NB4 (cell line): Measurements from ENCODE around the gene EVI2B.

Experiments used
- MAX ChIP-seq: IDR thresholded peaks from 2 replicates; pipeline ENCODE4 v1.6.1; 2011; ENCODE audit warnings: low read depth, low read length
- MYC ChIP-seq: IDR thresholded peaks from 2 replicates; pipeline ENCODE4 v1.6.1; 2011; ENCODE audit warnings: low read depth, low read length
- POLR2A ChIP-seq: IDR thresholded peaks from 2 replicates; pipeline ENCODE4 v1.6.1; 2011; ENCODE audit warnings: mild to moderate bottlenecking; ENCODE audit not compliant: insufficient read length; ENCODE audit errors: extremely low read depth
- TF ChIP-seq, protein P1 (sequence below): IDR thresholded peaks from one replicate; pipeline ENCODE4 v1.5.1; 2012; ENCODE audit warnings: low read depth, low read length

DNA sequence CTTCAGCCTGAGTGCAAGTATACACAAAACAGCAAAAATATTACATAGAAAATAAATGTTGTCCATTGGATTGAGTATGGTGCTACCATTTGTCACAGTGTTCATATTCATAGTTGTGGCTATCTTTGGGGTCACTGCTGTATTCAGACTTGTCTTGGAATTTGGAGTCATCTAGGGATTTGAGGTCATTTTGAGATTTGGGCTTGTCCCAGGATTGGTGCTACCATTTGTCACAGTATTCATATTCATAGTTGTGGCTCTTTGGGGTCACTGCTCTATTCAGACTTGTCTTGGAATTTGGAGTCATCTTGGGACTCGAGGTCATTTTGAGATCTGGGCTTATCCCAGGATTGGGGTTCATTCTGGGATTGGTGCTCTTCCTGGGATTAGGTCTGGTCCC is 41.6 kb downstream of the EVI2B start:
- TF ChIP-seq POLR2A (no peak), MAX (no peak), MYC (no peak)
- TF ChIP-seq, protein P1, sequence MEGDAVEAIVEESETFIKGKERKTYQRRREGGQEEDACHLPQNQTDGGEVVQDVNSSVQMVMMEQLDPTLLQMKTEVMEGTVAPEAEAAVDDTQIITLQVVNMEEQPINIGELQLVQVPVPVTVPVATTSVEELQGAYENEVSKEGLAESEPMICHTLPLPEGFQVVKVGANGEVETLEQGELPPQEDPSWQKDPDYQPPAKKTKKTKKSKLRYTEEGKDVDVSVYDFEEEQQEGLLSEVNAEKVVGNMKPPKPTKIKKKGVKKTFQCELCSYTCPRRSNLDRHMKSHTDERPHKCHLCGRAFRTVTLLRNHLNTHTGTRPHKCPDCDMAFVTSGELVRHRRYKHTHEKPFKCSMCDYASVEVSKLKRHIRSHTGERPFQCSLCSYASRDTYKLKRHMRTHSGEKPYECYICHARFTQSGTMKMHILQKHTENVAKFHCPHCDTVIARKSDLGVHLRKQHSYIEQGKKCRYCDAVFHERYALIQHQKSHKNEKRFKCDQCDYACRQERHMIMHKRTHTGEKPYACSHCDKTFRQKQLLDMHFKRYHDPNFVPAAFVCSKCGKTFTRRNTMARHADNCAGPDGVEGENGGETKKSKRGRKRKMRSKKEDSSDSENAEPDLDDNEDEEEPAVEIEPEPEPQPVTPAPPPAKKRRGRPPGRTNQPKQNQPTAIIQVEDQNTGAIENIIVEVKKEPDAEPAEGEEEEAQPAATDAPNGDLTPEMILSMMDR: no peak
